Naive thymus-derived CD4-positive, alpha-beta T cell (primary cell): Measurements from ENCODE around the gene RECK. TPM values are rescaled to one million over a fixed set of nuclear protein-coding genes. Genes with fewer than 3 reads are reported as not detected.
"Not testable (repeated sequence)": the region's sequence is repeated elsewhere in the genome, so short reads cannot be mapped to it uniquely, and the experiment has no call there.

Source experiments
- ATAC-seq: fragments of 150-1000 bp; cut with Tn5 transposase; 2 replicates; pipeline ENCODE4 v1.10.0; 2021; ENCODE audit warnings: mild to moderate bottlenecking, moderate library complexity
- CTCF ChIA-PET: fragments of 350-600 bp; sonication (Branson Sonifier 250); formaldehyde crosslinking; loops from one replicate; lab custom pipeline; 2021; ENCODE audit warnings: antibody characterized with exemption; lab: Charles Lee
- POLR2A ChIA-PET: fragments of 350-600 bp; sonication (Branson Sonifier 250); formaldehyde crosslinking; loops from one replicate; lab custom pipeline; 2021; ENCODE audit warnings: antibody characterized with exemption, inconsistent platforms; lab: Charles Lee
- DNase-seq, 9 donors: peaks; one replicate each; pipeline versions ENCODE4 v3.0.0 to v3.0.0-alpha.2; 2020 to 2022; ENCODE audit warnings: mixed read lengths in 1 of 9
- H3K27ac ChIP-seq: one replicate; pipeline ENCODE4 v1.7.0; 2013; ENCODE audit warnings: mild to moderate bottlenecking, low read depth, low read length, moderate library complexity
- H3K27me3 ChIP-seq, 2 donors: one replicate each; pipeline ENCODE4 v1.7.0; 2013; ENCODE audit warnings: low read length in 2 of 2, mild to moderate bottlenecking in 2 of 2, moderate library complexity in 2 of 2; ENCODE audit not compliant: control insufficient read depth in 2 of 2, insufficient read depth in 2 of 2
- H3K36me3 ChIP-seq, 3 experiments: 1 replicate in 2 of 3; 2 replicates in 1 of 3; pipeline ENCODE4 v1.7.0; 2013; ENCODE audit warnings: low read length in 3 of 3, mild to moderate bottlenecking in 3 of 3, moderate library complexity in 1 of 3; ENCODE audit not compliant: insufficient read depth in 3 of 3, control insufficient read depth in 2 of 3
- H3K4me1 ChIP-seq, 2 donors: one replicate each; pipeline ENCODE4 v1.7.0; 2013; ENCODE audit warnings: low read length in 2 of 2, mild to moderate bottlenecking in 2 of 2, moderate library complexity in 1 of 2; ENCODE audit not compliant: control insufficient read depth in 2 of 2, insufficient read depth in 2 of 2
- H3K4me3 ChIP-seq: 2 replicates; pipeline ENCODE4 v1.7.0; 2013; ENCODE audit warnings: mild to moderate bottlenecking, low read length
- H3K9me3 ChIP-seq, 3 experiments: 1 replicate in 2 of 3; 2 replicates in 1 of 3; pipeline ENCODE4 v1.7.0; 2013; ENCODE audit warnings: low read length in 3 of 3; ENCODE audit not compliant: control insufficient read depth in 2 of 3
- H3K27ac Mint-ChIP-seq, 9 donors: one replicate each; pipeline ENCODE4 v1.8.0; 2020 to 2022; ENCODE audit warnings: mixed read lengths in 9 of 9, mild to moderate bottlenecking in 8 of 9, moderate library complexity in 5 of 9, inconsistent platforms in 2 of 9
- H3K27me3 Mint-ChIP-seq, 5 donors: one replicate each; pipeline ENCODE4 v1.8.0; 2021 to 2022; ENCODE audit warnings: mixed read lengths in 5 of 5, mild to moderate bottlenecking in 1 of 5
- H3K36me3 Mint-ChIP-seq, 5 donors: one replicate each; pipeline ENCODE4 v1.8.0; 2020 to 2022; ENCODE audit warnings: mixed read lengths in 5 of 5, mild to moderate bottlenecking in 3 of 5, inconsistent platforms in 1 of 5
- H3K4me1 Mint-ChIP-seq, 7 donors: one replicate each; pipeline ENCODE4 v1.8.0; 2020 to 2022; ENCODE audit warnings: mixed read lengths in 7 of 7, mild to moderate bottlenecking in 3 of 7, inconsistent platforms in 1 of 7
- H3K4me3 Mint-ChIP-seq, 10 donors: one replicate each; pipeline ENCODE4 v1.8.0; 2020 to 2022; ENCODE audit warnings: mild to moderate bottlenecking in 10 of 10, mixed read lengths in 10 of 10, moderate library complexity in 6 of 10, inconsistent platforms in 2 of 10
- H3K9me3 Mint-ChIP-seq, 11 donors: one replicate each; pipeline ENCODE4 v1.8.0; 2020 to 2022; ENCODE audit warnings: mixed read lengths in 11 of 11, mild to moderate bottlenecking in 4 of 11, inconsistent platforms in 1 of 11, moderate library complexity in 1 of 11
- intact Hi-C, 2 donors: fragments of 100-400 bp; cut with micrococcal nuclease; formaldehyde crosslinking; loops; one replicate each; pipeline ENCODE4 v1.15.1; 2023
- polyA plus RNA-seq, 2 donors: library from polyadenylated mRNA; unstranded; fragments of 300-500 nt; fragmentation: Illumina TruSeq; gene quantifications; one replicate each; pipeline ENCODE4 v1.2.3, GENCODE V29; 2021
- total RNA-seq, 6 experiments: library from RNA in 5 of 6; stranded (reverse) in 5 of 6; gene quantifications; 1 replicate in 5 of 6; 2 replicates in 1 of 6; pipeline ENCODE4 v1.2.3 and lab custom pipeline; 2021 to 2026

RECK gene
- total and polyA plus RNA-seq, 7 experiments from 2014 or later = 7.4 to 26.2 (median 13.9) TPM

DNA sequence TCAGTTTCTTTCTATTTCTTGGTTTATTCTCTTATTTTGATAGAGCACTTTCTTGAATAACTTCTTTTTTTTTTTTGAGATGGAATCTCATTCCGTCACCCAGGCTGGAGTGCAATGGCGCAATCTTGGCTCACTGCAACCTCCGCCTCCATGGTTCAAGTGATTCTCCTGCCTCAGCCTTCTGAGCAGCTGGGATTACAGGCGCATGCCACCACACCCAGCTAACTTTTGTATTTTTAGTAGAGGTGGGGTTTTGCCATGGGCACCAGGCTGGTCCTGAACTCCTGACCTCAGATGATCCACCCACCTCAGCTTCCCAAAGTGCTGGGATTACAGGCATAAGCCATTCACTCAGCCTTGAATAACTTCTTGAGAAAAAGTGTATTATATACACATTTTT is 39.7 kb upstream of the RECK start:
- H3K27me3 ChIP-seq, H3K9me3 ChIP-seq, ATAC-seq, H3K36me3 ChIP-seq, H3K4me3 ChIP-seq, H3K4me1 Mint-ChIP-seq, H3K27ac ChIP-seq, POLR2A ChIA-PET, DNase-seq, H3K27ac Mint-ChIP-seq, H3K4me3 Mint-ChIP-seq, intact Hi-C loops, H3K4me1 ChIP-seq: not testable (repeated sequence)
- CTCF ChIA-PET = interaction anchor here (0.7 to 1.1 kb wide), 2 partner anchors 9 to 66 kb away, joined by 3 read pairs; no protein-coding TSS in a partner anchor
- peaks cover 0 to 19% (median 7%) of the 10 kb centered on the region in 11 donors for H3K9me3 Mint-ChIP-seq
- peaks cover 0 to 28% (median 15%) of the 10 kb centered on the region in 5 donors for H3K27me3 Mint-ChIP-seq
- peaks cover 0 to 17% (median 0%) of the 10 kb centered on the region in 5 donors for H3K36me3 Mint-ChIP-seq

DNA sequence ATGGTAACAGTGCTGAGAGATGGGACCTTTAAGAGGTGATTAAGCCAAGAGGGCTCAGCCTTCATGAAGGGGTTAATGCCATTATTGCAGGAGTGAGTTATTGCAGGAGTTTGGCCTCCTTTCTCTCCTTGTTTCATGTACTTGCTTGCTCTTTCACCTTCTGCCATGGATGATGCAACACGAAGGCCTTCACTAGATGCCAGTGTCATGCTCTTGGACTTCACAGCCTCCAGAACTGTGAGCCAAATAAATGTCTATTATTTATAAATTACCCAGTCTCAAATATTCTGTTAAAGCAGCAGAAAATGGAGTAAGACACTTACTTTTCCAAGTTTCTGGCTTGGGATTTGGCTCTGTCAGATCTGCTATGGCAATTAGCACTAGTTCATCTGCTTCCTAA is 38.4 kb upstream of the RECK start:
- no peaks in the 10 kb centered on the region for H3K4me1 Mint-ChIP-seq
- intact Hi-C loops = no loop called here
- no peaks in the 10 kb centered on the region for H3K36me3 ChIP-seq
- no peaks in the 10 kb centered on the region for H3K27me3 ChIP-seq
- H3K4me3 ChIP-seq = no peak overlapping the region
- POLR2A ChIA-PET = no interaction called here
- DNase-seq = no peak
- peaks cover 0 to 17% (median 0%) of the 10 kb centered on the region in 5 donors for H3K36me3 Mint-ChIP-seq
- H3K27ac Mint-ChIP-seq = no peak overlapping the region
- no peaks in the 10 kb centered on the region for H3K9me3 ChIP-seq
- H3K4me3 Mint-ChIP-seq = no peak overlapping the region
- peaks cover 0 to 32% (median 15%) of the 10 kb centered on the region in 5 donors for H3K27me3 Mint-ChIP-seq
- H3K4me1 ChIP-seq = no peaks in the 10 kb centered on the region
- ATAC-seq = no peak
- H3K27ac ChIP-seq = no peak overlapping the region
- CTCF ChIA-PET = no interaction called here
- peaks cover 0 to 19% (median 7%) of the 10 kb centered on the region in 11 donors for H3K9me3 Mint-ChIP-seq

DNA sequence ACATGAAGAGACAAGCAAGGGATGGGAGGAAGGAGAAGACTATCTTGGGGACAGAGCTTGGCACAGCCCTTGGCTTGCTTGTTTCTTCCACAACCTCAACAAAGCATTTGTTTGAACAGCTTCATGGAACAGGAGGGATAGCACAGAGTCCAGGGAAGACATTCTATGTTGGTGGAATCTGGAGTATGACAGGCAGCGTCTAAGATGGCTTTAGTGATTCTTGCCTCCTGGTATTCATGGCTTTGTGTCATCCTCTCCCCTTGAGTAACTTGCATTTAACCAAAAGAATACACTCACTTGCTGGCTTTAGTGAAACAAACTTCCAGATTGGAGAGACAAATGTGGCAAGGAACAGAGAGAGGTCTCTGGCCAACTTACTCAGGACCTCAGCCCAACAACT is 30.8 kb upstream of the RECK start:
- ATAC-seq = no peak
- no peaks in the 10 kb centered on the region for H3K36me3 ChIP-seq
- Mint-ChIP-seq H3K4me3 (no peak overlapping the region), H3K27me3 (peaks cover 4 to 39% (median 20%) of the 10 kb centered on the region in 5 donors), H3K9me3 (peaks cover 0 to 10% (median 5%) of the 10 kb centered on the region in 11 donors), H3K4me1 (peaks cover 10 to 25% (median 20%) of the 10 kb centered on the region in 7 donors), H3K36me3 (peaks cover 0 to 8% (median 0%) of the 10 kb centered on the region in 5 donors), H3K27ac (no peak overlapping the region)
- ChIA-PET CTCF (interaction anchor here (0.7 to 1.8 kb wide), 4 partner anchors 10 to 45 kb away, joined by 3 to 4 read pairs (median 3); no protein-coding TSS in a partner anchor), POLR2A (no interaction called here)
- H3K9me3 ChIP-seq = no peaks in the 10 kb centered on the region
- H3K4me1 ChIP-seq = peaks cover 0 to 5% of the 10 kb centered on the region in 2 donors
- no peaks in the 10 kb centered on the region for H3K27me3 ChIP-seq
- no peak overlapping the region for H3K27ac ChIP-seq
- H3K4me3 ChIP-seq = no peak overlapping the region
- intact Hi-C loops = loop anchor here in 1 of 2 donors (5.0 kb wide), 1 partner anchor 49 kb away; the partner anchor contains the start of gene OR2S2
- DNase-seq = no peak

DNA sequence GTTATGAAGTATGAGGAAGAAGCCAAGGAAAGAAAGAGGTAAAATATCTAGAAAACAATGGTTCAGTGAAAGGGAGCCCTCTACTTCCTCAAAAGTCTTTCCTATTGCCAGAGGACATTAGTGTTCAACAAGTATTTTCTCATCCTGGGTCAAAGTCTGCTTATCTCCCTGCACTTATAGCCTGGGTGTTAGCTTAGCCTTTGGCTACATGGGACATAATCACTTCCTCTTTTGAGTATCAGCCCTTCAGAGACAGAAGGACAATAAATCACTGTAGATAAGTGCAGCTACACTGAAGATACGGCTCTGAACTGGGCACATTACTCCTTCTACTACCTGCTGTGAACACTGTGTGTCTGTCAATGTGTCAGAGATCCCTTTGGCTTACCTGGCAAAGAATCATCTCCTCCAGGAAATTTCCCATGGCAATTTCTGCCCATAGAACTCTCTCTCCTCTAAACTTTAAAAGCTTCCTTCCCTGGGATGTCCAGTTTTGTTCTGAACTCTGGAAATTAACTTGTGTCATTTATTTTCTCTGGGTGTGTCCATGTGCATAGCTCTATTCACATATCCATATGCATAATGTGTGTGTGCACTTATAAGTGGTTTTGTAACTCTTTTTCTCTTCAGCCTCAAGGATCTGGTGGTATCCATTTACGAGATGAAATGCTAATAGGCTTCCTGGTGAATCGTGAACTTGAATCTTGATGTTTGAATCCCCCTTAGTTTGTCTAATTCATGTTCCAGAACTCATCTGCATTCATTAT is 30.0 kb upstream of the RECK start:
- Mint-ChIP-seq H3K4me3 (no peak overlapping the region), H3K9me3 (peaks cover 0 to 10% (median 5%) of the 10 kb centered on the region in 11 donors), H3K4me1 (peaks cover 10 to 25% (median 20%) of the 10 kb centered on the region in 7 donors), H3K27ac (no peak overlapping the region), H3K27me3 (peaks cover 4 to 43% (median 25%) of the 10 kb centered on the region in 5 donors), H3K36me3 (peaks cover 0 to 8% (median 0%) of the 10 kb centered on the region in 5 donors)
- H3K27ac ChIP-seq = no peak overlapping the region
- ChIA-PET POLR2A (interaction anchor here (1.2 to 1.3 kb wide), 2 partner anchors 14 to 66 kb away, joined by 3 to 4 read pairs; no protein-coding TSS in a partner anchor), CTCF (interaction anchor here (0.7 to 2.5 kb wide), 7 partner anchors 10 to 52 kb away, joined by 3 to 25 read pairs (median 4); no protein-coding TSS in a partner anchor)
- H3K27me3 ChIP-seq = no peaks in the 10 kb centered on the region
- peaks cover 0 to 5% of the 10 kb centered on the region in 2 donors for H3K4me1 ChIP-seq
- DNase-seq = no peak
- no peaks in the 10 kb centered on the region for H3K9me3 ChIP-seq
- H3K4me3 ChIP-seq = no peak overlapping the region
- ATAC-seq = no peak
- H3K36me3 ChIP-seq = no peaks in the 10 kb centered on the region
- intact Hi-C loops = loop anchor here in 1 of 2 donors (5.0 kb wide), 1 partner anchor 49 kb away; the partner anchor contains the start of gene OR2S2

DNA sequence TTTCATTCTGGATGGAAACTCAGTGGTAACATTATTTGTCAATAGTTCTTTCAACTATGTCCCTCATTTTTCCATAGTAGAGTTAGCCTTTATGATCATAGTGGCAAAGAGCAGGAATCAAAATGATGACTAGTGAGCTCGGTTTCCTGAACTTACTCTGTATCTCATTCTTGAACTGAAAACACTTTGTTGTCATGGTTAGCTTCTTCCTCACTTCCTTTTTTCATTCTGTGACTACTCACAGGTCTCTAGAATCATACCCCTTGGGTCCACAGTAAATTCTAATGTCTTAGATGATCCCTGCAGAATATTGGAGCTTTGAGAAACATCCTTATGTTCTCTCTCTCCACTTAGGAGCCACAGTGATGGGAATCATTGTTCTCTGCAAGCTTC is 29.4 kb upstream of the RECK start:
- Mint-ChIP-seq H3K9me3 (peaks cover 0 to 10% (median 5%) of the 10 kb centered on the region in 11 donors), H3K27ac (no peak overlapping the region), H3K4me1 (peaks cover 10 to 25% (median 20%) of the 10 kb centered on the region in 7 donors), H3K27me3 (peaks cover 4 to 44% (median 25%) of the 10 kb centered on the region in 5 donors), H3K36me3 (peaks cover 0 to 8% (median 0%) of the 10 kb centered on the region in 5 donors), H3K4me3 (no peak overlapping the region)
- POLR2A ChIA-PET = interaction anchor here (1.2 to 1.3 kb wide), 2 partner anchors 14 to 67 kb away, joined by 3 to 4 read pairs; no protein-coding TSS in a partner anchor
- Histone ChIP-seq H3K4me1 (peaks cover 0 to 5% of the 10 kb centered on the region in 2 donors), H3K9me3 (no peaks in the 10 kb centered on the region), H3K36me3 (no peaks in the 10 kb centered on the region), H3K27ac (no peak overlapping the region), H3K4me3 (no peak overlapping the region), H3K27me3 (no peaks in the 10 kb centered on the region)
- intact Hi-C loops = loop anchor here in 1 of 2 donors (5.0 kb wide), 1 partner anchor 50 kb away; the partner anchor contains the start of gene OR2S2
- CTCF ChIA-PET = interaction anchor here (0.7 to 2.5 kb wide), 11 partner anchors 8 to 910 kb away, joined by 3 to 25 read pairs (median 4); no protein-coding TSS in a partner anchor
- DNase-seq (no peak), ATAC-seq (no peak)

DNA sequence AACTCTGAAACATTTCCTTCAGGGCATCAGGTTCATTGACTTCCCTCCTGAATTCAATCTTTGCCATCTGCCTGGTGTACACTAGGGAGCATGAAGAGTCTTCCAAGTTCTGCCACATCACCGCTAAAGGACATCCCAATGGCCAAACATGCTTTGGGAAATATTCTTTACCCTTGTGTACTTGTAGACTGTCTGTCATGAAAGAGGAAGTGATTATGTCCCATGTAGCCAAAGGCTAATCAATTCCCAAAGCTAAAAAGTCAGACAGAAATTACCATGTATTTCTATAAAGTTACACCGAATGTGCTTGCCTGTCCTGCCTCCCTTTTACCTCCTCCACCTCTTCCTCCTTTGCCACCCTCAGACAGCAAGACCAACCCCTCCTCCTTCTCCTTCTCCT is 28.9 kb upstream of the RECK start:
- intact Hi-C loops = loop anchor here (1.0 to 5.0 kb wide), 6 partner anchors 15 to 159 kb away; partner anchors contain the start of gene OR2S2 (in 1 of the 2)

More for the DNA sequence above, 28.9 kb upstream of the RECK start:
- peaks cover 0 to 8% (median 0%) of the 10 kb centered on the region in 5 donors for H3K36me3 Mint-ChIP-seq
- no peaks in the 10 kb centered on the region for H3K27me3 ChIP-seq
- peaks cover 10 to 25% (median 20%) of the 10 kb centered on the region in 7 donors for H3K4me1 Mint-ChIP-seq
- no peak overlapping the region for H3K27ac ChIP-seq
- H3K9me3 ChIP-seq = no peaks in the 10 kb centered on the region
- no peak overlapping the region for H3K4me3 ChIP-seq
- ChIA-PET CTCF (interaction anchor here (0.6 to 2.5 kb wide), 14 partner anchors 8 to 910 kb away, joined by 3 to 25 read pairs (median 3); no protein-coding TSS in a partner anchor), POLR2A (interaction anchor here (0.7 to 1.3 kb wide), 2 partner anchors 13 to 1271 kb away, joined by 3 to 4 read pairs; no protein-coding TSS in a partner anchor)
- peaks cover 4 to 49% (median 25%) of the 10 kb centered on the region in 5 donors for H3K27me3 Mint-ChIP-seq
- ATAC-seq (no peak), DNase-seq (no peak)
- H3K4me3 Mint-ChIP-seq = no peak overlapping the region
- no peaks in the 10 kb centered on the region for H3K36me3 ChIP-seq
- peaks cover 0 to 10% (median 5%) of the 10 kb centered on the region in 11 donors for H3K9me3 Mint-ChIP-seq
- peak overlapping the region in 1 of 9 donors; percentile 4 for H3K27ac Mint-ChIP-seq
- H3K4me1 ChIP-seq = peaks cover 0 to 5% of the 10 kb centered on the region in 2 donors
